ENCODE results near the gene TMEM184A.

Gene TMEM184A

DNA sequence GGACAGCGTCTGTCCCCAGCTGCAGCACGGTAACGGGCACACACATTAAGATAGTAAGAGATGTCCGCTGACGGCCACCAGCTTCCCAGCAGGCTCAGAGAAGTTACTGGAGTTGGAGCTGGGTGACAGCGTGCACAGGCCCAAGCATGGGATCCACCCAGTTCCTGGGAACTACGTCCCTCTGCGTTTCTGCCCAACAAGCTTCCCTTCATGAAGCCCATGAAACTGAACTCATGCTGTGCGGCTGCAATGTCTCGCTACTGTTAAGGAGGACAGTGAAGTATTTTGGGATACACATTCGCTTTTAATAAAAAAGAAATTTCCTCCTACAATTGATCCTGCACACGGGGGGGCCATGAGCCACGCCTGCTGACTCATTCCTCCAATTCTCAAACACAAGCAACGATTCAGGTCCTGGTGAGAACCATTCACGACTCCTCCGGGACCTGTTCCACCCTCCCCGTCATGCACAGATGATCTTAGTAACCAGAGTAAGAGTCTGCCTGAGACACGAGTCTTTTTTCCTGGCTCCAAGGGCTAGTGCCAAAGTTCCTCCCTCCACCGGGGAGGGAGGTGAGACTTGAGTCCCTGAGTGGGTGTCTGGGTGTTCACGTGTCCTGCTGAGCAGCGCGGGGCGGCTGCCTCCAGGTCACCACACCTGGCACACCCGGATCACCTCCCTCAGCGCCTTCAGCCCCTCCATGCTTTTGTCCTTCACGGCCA, 11.2 kb upstream of the TMEM184A start:
- DNase-seq, result no peak

GRCh38 chr7:1566687-1567048, 10.7 kb upstream of the TMEM184A start:
- DNase-seq, result no peak

DNA sequence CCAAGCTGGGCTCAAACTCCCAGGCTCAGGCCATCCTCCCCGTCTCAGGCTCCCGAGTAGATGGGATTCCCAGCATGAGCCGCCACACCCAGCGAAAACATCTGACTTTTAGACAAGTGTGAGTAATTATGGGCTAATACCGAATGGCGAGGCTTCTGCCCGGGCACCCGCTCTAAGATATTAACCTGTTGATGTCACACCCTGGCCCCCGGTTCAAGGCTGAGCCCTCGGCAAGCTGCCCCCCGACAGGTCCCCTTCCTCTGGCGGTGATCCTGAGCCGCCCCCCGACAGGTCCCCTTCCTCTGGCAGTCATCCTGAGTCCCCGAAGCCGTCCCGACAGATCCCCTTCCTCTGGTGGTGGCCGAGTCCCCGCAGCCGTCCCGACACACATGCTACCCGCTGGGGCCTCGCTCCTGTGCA, 8.6 kb upstream of the TMEM184A start:
- no peak for DNase-seq

- no peak for DNase-seq
Measured at GRCh38 chr7:1563981-1564602, 8.1 kb upstream of the TMEM184A start.

GRCh38 chr7:1562597-1563051, 6.6 kb upstream of the TMEM184A start:
- DNase-seq, result no peak

- no peak for DNase-seq
Measured at GRCh38 chr7:1562116-1562515, 6.1 kb upstream of the TMEM184A start.

- DNase-seq, result peak; percentile 16
Measured at GRCh38 chr7:1561036-1561940, 5.3 kb upstream of the TMEM184A start.

DNA sequence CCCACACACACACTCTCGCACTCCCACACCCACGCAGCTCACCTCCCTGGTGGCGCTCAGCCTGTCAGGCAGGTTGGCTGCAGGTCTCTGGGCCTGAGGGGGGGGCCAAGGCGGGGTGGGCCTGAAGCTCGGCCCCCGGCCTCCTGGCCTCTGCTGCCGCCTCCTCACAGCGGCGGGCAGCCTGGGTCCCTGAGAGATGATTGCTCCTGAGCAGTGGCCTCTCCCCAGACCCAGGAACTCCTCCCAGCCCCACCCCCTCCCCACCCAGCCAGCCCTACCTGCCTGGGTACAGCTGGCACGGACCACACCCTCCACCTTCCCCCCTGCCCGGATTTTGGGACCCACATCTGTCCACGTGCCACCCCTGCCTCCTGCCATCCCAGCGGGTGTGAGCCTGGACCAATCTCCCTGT, 4.6 kb upstream of the TMEM184A start:
- DNase-seq, result peak; percentile 14

DNA sequence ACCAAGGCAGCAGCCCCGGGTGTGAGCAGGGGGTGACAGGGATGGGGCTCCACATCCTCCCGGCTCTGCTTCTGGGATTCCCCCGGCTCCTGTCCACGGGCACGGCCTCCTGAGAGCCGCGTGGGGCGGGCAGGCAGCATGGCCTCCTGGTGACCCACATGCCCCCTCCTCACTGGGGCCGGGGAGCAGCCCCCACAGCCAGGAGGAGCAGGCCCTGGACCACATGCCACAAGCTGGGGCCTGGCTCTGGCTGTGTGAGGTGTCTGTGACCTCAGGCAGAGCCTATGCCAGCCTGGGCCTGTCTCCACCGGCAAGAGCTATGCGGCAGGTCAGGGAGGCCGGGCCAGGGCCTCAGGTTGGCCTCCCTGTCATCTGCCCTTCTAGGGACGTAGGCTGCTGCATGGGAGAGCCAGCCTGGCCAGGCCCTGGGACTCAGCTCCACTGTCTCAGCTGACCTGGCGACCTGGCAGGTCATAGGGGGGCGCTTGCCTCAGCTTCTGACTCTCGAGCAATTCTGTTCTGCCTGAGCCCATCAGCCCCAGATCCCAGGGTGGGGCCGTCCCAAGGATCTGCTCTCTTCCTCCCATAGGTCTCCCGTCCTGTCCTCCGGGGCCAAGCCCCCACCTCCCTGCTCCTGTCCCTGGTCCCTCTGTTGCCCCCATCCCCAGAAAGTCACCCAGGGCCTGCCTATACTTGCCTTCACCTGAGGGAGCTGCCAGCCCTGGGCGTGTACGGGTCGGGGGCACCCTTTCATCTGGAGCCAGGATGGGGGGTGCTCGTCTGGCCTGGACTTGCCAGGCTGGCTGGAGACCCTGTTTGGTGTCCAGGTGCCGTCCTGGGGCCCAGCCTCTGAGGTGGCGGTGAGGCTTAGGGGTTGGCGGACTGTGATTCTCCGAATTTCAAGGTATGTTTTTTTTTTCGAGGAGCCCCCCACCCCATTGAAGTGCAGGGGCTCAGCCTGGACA, 3.9 kb upstream of the TMEM184A start:
- DNase-seq, result peak; percentile 14

DNA sequence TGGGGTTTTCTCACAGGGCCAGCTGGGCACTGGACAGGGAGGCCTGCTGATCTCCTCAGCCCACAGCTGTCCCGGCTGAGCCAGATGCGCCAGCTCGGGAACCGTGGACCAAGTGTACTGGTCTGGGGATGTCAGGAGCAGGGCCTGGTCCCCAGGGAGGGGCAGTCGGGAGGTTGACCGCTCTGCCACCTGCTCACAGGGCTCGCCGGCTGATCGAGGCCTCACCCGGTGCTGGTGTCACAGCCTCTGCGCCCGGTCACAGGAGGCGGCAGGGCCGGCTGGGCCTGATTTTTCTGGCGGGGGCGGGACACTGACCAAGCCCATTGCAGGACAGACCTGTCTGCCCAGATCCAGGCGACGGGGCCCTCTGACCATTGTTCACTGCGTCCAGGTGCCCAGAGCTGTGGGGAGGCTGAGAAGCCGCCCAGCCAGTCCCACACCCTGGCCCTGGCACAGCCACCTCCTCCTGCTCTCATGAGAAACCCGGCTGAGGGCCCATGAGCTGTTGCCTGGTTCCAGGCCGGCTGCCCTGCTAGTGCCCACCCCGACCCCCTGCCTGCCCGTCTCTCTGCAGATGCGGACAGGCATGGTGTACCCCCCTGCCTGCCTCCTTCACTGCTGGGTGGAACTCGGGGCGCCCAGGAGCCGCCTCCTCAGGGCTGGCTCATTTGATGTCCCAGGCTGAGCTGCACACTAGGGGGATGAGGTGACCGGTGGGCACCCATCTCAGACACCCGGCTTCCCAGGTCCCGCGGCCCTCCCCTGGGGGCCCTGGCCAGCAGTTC, 3.0 kb upstream of the TMEM184A start:
- DNase-seq, result no peak

DNA sequence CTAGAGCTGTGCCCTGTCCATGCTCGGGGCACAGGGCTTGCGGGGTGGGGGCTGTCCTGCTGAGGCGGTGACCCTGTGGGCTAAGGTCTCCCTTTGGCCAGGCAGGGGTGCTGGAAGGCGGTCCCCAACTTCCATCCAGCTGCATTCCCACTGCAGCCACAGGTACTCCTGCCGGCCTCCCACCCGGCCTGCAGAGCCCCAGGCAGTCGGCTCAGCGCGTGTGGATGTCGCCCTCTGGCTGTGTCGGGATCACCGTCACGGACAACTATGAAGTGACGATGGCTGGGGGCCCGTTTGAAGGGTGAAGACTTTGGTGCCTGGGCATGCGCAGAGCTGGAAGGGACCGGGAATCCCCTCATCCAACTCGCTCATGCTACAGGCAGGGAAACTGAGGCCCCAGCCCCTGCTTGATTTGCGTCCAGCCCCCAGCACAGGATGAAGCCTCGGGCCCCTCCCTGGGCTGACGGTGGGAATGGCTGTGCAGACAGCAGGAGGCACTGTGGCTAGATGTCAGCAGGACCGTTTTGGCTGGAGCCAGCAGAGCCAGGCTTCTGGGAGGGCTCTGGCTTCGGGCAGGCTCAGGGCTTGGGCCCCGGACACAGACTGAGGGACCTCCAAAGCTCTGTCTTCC, 2.3 kb upstream of the TMEM184A start:
- no peak for DNase-seq

GRCh38 chr7:1557771-1558170, 1.8 kb upstream of the TMEM184A start:
- no peak for DNase-seq

DNA sequence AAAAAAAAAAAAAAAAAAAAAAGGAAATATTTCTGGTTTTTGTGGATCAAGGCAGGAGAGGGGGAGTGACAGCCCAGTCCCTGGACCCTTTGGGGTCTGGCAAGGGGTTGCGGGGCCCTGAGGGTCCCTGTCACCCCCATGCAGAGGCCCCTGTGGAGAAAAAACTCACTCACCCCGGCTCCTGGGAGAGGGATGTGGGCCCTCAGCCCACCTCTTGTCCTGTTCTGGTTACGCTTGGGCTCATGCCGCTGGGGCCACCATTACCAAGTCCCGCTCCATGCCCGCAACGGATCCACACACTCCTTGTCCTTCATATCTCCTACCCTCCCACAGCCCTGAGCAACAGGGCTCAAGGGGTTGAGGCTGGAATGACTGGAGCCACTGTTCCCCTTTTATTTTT, 1.0 kb upstream of the TMEM184A start:
- no peak for DNase-seq

DNA sequence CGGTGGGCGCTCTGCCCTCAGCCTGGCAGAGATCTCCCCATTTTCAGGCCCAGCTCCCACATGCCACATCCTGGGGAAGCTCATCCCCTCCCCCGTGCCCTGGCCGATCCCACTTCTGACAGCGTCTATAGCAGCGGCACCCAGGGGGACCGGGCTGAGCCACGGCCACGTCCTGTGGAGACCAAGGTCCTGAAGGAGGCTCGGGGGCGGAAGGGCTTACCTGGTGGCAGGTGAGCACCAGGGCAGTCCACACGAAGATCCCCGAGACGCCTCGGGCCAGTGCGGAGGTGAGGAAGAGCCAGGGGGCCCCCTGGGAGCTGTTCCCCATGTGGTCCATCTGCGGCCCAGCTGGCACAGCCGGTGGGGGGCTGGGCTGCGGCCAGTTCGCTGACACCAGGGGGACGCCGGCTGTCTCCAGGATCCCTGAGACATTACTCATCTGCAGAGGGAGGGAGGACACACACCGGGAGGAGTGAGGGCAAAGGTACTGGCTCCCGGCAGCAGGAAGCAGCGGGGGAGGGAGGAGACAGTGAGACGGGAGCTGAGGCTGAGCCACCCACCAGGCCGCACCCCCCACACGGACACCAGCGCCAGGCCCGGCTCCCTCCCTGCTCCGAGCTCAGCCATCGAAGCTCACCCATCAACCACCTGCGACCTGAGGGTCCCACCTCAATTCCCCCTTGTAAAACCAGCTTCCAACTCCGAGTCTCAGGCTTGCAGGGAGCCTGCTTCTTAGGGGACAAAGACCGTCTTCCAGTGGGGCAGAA, 776 bp downstream of the TMEM184A start:
- peak; percentile 16 for DNase-seq

DNA sequence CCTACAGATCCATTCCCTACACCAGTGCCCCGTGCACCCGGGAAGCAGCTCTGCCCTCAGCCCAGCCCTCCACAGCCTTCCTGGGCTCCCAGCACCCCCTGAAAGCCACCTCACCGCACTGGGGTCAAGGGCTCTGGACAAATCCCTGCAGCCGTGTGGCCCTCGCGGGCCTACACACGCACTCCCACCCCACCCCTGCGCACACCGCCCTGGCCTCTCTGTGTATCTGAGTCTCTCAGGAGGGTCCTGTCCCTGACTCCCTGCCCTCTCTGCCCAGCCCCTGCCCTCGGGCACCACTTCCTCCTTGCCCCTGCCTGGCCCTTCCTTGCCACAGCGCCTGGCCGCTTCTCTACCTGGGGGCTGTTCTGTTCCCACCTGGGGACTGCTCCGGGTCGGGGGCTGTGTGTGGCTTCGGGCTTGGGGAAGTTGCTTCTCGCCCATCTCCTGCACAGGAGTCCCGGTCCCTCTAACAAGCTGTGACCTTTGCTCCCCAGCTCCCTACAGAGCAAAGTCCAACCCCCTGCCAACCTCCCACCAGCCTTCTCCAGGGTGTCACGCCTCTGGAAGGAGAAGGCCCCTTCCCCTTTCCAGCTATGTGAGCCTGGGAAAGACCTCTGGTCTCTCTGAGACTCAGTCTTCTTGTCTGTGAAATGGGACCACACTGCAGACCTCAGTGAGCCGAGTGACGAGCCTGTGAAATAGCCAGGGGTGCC, 1.5 kb downstream of the TMEM184A start:
- peak; percentile 13 for DNase-seq

DNA sequence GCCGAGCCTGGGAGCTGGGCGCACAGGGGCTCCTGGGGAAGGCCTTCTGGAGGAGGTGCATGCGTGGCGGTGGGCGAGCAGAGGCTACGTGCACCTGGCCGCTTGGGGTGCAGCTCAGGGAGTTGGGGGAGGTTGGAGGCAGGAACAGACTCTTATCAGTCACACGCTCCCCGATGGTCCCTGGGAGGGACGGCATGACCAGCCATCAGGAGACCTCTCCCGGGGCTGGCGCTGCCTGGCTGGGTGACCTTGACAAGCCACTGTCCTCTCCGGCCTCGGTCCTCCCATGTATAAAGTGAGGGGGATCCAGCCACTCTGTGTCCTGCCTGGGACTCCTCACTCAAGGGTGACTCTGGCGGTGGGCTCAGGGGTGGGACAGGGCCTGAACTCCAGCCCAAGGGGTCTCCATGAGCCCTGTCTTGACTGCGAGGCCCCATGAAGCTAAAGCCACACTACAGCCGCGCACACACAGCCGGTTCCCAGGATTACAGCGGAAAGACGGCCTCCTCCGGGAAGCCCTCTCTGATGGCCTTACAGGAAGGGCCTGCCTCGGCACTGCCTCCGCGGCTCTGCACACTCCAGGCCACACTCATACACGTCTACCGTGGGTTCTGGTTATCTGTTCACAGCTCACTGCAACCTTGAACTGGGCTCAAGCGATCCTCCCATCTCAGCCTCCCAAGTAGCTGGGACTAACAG, 2.3 kb downstream of the TMEM184A start:
- DNase-seq, result no peak

GRCh38 chr7:1552200-1552599, 3.8 kb downstream of the TMEM184A start:
- DNase-seq, result no peak

DNA sequence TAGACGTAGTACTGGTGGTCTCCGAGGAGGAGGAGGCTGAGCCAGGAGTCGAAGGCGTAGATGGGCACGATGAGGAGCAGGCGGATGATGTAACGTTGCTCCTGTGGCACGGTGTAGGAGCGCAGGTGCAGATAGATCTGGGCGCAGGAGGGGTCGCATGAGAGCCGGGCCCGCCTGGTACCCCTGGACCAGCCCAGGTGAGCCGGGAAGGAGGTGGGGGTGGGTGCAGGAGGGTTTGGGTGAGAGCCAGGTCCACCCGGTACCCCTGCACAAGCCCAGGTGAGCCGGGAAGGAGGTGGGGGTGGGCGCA, 5.2 kb downstream of the TMEM184A start:
- DNase-seq, result no peak
